HEK293 (cell line): ENCODE data around the gene HOXC11.

Experiments
- GLI2 ChIP-seq: fragments of 450-650 bp; formaldehyde crosslinking; IDR thresholded peaks from 2 replicates; pipeline ENCODE4; 2017; ENCODE audit warnings: missing biosample characterization, missing genetic modification characterization, low read depth, borderline replicate concordance
- KLF8 ChIP-seq: fragments of 450-650 bp; formaldehyde crosslinking; IDR thresholded peaks from 2 replicates; pipeline ENCODE4 v1.5.1; 2016; ENCODE audit warnings: missing biosample characterization, missing genetic modification characterization
- RBAK ChIP-seq: fragments of 450-650 bp; formaldehyde crosslinking; IDR thresholded peaks from 2 replicates; pipeline ENCODE4 v1.5.1; 2016; ENCODE audit warnings: missing biosample characterization, missing genetic modification characterization
- ZBTB21 ChIP-seq: fragments of 450-650 bp; formaldehyde crosslinking; IDR thresholded peaks from 2 replicates; pipeline ENCODE4 v1.5.1; 2017; ENCODE audit warnings: missing biosample characterization, missing genetic modification characterization
- ZBTB7A ChIP-seq: fragments of 450-650 bp; formaldehyde crosslinking; IDR thresholded peaks from 2 replicates; pipeline ENCODE4 v1.5.1; 2016; ENCODE audit warnings: low read depth, missing biosample characterization, missing genetic modification characterization
- ZNF2 ChIP-seq: fragments of 450-650 bp; formaldehyde crosslinking; IDR thresholded peaks from 2 replicates; pipeline ENCODE4 v1.5.1; 2016; ENCODE audit warnings: missing biosample characterization, missing genetic modification characterization
- ZNF221 ChIP-seq: fragments of 450-650 bp; formaldehyde crosslinking; IDR thresholded peaks from 2 replicates; pipeline ENCODE4 v1.5.1; 2017; ENCODE audit warnings: missing biosample characterization, missing genetic modification characterization, borderline replicate concordance
- ZNF24 ChIP-seq: fragments of 450-650 bp; formaldehyde crosslinking; IDR thresholded peaks from 2 replicates; pipeline ENCODE4 v1.5.1; 2016; ENCODE audit warnings: missing biosample characterization, missing genetic modification characterization
- ZNF354C ChIP-seq: fragments of 450-650 bp; formaldehyde crosslinking; IDR thresholded peaks from 2 replicates; pipeline ENCODE4 v1.5.1; 2016; ENCODE audit warnings: missing biosample characterization, missing genetic modification characterization, low read depth, borderline replicate concordance
- ZNF423 ChIP-seq: fragments of 450-650 bp; formaldehyde crosslinking; IDR thresholded peaks from 2 replicates; pipeline ENCODE4 v1.5.1; 2016; ENCODE audit warnings: missing biosample characterization, missing genetic modification characterization
- ZNF596 ChIP-seq: fragments of 450-650 bp; IDR thresholded peaks from 2 replicates; pipeline ENCODE4 v1.5.0; 2018; ENCODE audit warnings: missing biosample characterization, mild to moderate bottlenecking, missing genetic modification characterization, moderate library complexity
- ZNF654 ChIP-seq: fragments of 450-650 bp; formaldehyde crosslinking; IDR thresholded peaks from 2 replicates; pipeline ENCODE4 v1.5.1; 2016; ENCODE audit warnings: low read depth, missing biosample characterization, missing genetic modification characterization
- ZNF701 ChIP-seq: fragments of 450-650 bp; formaldehyde crosslinking; IDR thresholded peaks from 2 replicates; pipeline ENCODE4 v1.5.1; 2016; ENCODE audit warnings: missing biosample characterization, missing genetic modification characterization
- ZNF791 ChIP-seq: fragments of 450-650 bp; formaldehyde crosslinking; IDR thresholded peaks from 2 replicates; pipeline ENCODE4 v1.5.1; 2016; ENCODE audit warnings: missing biosample characterization, missing genetic modification characterization
- ZNF843 ChIP-seq: fragments of 450-650 bp; formaldehyde crosslinking; IDR thresholded peaks from 2 replicates; pipeline ENCODE4 v1.5.1; 2016; ENCODE audit warnings: missing biosample characterization, missing genetic modification characterization
- TF ChIP-seq, protein P1 (sequence below): fragments of 450-650 bp; formaldehyde crosslinking; IDR thresholded peaks from 2 replicates; pipeline ENCODE4 v1.5.1; 2016; ENCODE audit warnings: missing biosample characterization, missing genetic modification characterization
- TF ChIP-seq, protein P2 (sequence below): fragments of 450-650 bp; formaldehyde crosslinking; IDR thresholded peaks from 2 replicates; pipeline ENCODE4 v1.5.1; 2017; ENCODE audit warnings: missing biosample characterization, missing genetic modification characterization
- TF ChIP-seq, protein P3 (sequence below): fragments of 450-650 bp; formaldehyde crosslinking; IDR thresholded peaks from 2 replicates; pipeline ENCODE4 v1.5.1; 2016; ENCODE audit warnings: missing biosample characterization, missing genetic modification characterization, borderline replicate concordance
- TF ChIP-seq, protein P4 (sequence below): fragments of 450-650 bp; formaldehyde crosslinking; IDR thresholded peaks from 2 replicates; pipeline ENCODE4 v1.5.1; 2017; ENCODE audit warnings: missing biosample characterization, missing genetic modification characterization
- TF ChIP-seq, protein P5 (sequence below): fragments of 450-650 bp; formaldehyde crosslinking; IDR thresholded peaks from 2 replicates; pipeline ENCODE4 v1.5.1; 2017; ENCODE audit warnings: missing biosample characterization, missing genetic modification characterization
- TF ChIP-seq, protein P6 (sequence below): fragments of 450-650 bp; formaldehyde crosslinking; IDR thresholded peaks from 2 replicates; pipeline ENCODE4 v1.5.1; 2017; ENCODE audit warnings: missing biosample characterization, mild to moderate bottlenecking, missing genetic modification characterization, moderate library complexity
- TF ChIP-seq, protein P7 (sequence below): fragments of 450-650 bp; formaldehyde crosslinking; IDR thresholded peaks from 2 replicates; pipeline ENCODE4; 2016; ENCODE audit warnings: missing biosample characterization, missing genetic modification characterization

Gene HOXC11

DNA sequence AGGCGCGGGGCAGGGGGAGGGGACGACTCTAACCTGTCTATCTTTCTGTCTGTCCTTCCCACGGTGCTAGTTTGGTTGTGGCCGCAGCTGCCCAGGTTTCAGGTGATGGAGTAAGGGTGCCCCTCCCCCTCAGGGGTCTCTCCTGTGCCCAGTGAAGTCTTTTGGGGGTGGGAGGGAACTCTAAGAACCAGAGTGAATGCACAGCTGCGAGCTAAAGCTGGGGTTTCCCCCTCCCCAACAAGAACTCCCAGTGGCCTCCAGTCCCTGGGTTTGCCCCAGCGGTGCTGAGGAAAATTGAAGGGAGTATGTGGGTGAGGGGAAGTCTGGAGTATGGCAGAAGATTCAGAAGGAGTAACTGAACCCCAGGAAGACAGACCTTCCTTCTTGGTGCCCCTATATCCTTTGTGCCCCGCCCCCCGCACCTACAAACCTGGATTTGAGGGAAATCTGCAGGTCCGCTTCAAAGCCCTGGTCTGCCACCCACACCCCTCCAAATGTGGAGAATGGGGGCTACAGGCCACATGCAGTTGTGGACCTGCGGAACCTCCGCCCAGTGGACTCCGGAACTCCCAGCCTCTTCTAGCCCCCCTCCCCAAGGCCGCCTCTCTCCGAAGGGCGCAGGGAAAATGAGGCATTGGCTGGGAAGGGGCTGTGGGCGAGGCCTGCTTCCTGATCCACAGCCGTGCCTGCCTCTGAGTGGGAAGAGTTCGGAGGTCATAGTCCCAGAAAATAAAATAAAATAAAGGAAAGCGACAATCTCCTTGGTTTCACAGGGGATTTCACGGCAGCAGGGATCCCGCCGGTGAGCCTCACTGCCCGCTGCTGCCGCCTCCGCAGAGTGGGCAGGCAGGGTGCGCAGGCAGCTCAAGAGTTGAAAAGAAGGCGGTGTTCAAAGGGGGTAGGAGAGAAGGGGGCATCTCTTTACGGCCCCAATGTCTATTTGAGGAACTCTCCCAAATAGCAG is 23.6 kb downstream of the HOXC11 start (continued):
- TF ChIP-seq RBAK (tag by site-specific recombination): no peak
- TF ChIP-seq ZNF654: no peak
- no peak for TF ChIP-seq ZNF843 (tag by site-specific recombination)
- TF ChIP-seq ZNF423 (tag by site-specific recombination): no peak
- TF ChIP-seq ZBTB21 (tag by site-specific recombination): no peak
- no peak for TF ChIP-seq ZNF221 (tag by site-specific recombination)
- TF ChIP-seq ZNF701 (tag by site-specific recombination): no peak
- TF ChIP-seq, protein P1, sequence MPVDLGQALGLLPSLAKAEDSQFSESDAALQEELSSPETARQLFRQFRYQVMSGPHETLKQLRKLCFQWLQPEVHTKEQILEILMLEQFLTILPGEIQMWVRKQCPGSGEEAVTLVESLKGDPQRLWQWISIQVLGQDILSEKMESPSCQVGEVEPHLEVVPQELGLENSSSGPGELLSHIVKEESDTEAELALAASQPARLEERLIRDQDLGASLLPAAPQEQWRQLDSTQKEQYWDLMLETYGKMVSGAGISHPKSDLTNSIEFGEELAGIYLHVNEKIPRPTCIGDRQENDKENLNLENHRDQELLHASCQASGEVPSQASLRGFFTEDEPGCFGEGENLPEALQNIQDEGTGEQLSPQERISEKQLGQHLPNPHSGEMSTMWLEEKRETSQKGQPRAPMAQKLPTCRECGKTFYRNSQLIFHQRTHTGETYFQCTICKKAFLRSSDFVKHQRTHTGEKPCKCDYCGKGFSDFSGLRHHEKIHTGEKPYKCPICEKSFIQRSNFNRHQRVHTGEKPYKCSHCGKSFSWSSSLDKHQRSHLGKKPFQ (tag by site-specific recombination): no peak
- TF ChIP-seq, protein P2, sequence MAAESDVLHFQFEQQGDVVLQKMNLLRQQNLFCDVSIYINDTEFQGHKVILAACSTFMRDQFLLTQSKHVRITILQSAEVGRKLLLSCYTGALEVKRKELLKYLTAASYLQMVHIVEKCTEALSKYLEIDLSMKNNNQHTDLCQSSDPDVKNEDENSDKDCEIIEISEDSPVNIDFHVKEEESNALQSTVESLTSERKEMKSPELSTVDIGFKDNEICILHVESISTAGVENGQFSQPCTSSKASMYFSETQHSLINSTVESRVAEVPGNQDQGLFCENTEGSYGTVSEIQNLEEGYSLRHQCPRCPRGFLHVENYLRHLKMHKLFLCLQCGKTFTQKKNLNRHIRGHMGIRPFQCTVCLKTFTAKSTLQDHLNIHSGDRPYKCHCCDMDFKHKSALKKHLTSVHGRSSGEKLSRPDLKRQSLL (tag by site-specific recombination): 0 out of 2 replicates have a peak, but pooled peaks have one; percentile 22
- no peak for TF ChIP-seq ZNF596 (tag by site-specific recombination)
- no peak for TF ChIP-seq ZNF24 (tag by site-specific recombination)
- TF ChIP-seq KLF8 (tag by site-specific recombination): no peak
- TF ChIP-seq, protein P3, sequence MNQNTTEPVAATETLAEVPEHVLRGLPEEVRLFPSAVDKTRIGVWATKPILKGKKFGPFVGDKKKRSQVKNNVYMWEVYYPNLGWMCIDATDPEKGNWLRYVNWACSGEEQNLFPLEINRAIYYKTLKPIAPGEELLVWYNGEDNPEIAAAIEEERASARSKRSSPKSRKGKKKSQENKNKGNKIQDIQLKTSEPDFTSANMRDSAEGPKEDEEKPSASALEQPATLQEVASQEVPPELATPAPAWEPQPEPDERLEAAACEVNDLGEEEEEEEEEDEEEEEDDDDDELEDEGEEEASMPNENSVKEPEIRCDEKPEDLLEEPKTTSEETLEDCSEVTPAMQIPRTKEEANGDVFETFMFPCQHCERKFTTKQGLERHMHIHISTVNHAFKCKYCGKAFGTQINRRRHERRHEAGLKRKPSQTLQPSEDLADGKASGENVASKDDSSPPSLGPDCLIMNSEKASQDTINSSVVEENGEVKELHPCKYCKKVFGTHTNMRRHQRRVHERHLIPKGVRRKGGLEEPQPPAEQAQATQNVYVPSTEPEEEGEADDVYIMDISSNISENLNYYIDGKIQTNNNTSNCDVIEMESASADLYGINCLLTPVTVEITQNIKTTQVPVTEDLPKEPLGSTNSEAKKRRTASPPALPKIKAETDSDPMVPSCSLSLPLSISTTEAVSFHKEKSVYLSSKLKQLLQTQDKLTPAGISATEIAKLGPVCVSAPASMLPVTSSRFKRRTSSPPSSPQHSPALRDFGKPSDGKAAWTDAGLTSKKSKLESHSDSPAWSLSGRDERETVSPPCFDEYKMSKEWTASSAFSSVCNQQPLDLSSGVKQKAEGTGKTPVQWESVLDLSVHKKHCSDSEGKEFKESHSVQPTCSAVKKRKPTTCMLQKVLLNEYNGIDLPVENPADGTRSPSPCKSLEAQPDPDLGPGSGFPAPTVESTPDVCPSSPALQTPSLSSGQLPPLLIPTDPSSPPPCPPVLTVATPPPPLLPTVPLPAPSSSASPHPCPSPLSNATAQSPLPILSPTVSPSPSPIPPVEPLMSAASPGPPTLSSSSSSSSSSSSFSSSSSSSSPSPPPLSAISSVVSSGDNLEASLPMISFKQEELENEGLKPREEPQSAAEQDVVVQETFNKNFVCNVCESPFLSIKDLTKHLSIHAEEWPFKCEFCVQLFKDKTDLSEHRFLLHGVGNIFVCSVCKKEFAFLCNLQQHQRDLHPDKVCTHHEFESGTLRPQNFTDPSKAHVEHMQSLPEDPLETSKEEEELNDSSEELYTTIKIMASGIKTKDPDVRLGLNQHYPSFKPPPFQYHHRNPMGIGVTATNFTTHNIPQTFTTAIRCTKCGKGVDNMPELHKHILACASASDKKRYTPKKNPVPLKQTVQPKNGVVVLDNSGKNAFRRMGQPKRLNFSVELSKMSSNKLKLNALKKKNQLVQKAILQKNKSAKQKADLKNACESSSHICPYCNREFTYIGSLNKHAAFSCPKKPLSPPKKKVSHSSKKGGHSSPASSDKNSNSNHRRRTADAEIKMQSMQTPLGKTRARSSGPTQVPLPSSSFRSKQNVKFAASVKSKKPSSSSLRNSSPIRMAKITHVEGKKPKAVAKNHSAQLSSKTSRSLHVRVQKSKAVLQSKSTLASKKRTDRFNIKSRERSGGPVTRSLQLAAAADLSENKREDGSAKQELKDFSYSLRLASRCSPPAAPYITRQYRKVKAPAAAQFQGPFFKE: no peak
- no peak for TF ChIP-seq ZBTB7A (tag by site-specific recombination)
- TF ChIP-seq, protein P4, sequence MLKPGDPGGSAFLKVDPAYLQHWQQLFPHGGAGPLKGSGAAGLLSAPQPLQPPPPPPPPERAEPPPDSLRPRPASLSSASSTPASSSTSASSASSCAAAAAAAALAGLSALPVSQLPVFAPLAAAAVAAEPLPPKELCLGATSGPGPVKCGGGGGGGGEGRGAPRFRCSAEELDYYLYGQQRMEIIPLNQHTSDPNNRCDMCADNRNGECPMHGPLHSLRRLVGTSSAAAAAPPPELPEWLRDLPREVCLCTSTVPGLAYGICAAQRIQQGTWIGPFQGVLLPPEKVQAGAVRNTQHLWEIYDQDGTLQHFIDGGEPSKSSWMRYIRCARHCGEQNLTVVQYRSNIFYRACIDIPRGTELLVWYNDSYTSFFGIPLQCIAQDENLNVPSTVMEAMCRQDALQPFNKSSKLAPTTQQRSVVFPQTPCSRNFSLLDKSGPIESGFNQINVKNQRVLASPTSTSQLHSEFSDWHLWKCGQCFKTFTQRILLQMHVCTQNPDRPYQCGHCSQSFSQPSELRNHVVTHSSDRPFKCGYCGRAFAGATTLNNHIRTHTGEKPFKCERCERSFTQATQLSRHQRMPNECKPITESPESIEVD (tag by site-specific recombination): no peak
- no peak for TF ChIP-seq ZNF791 (tag by site-specific recombination)
- TF ChIP-seq, protein P5, sequence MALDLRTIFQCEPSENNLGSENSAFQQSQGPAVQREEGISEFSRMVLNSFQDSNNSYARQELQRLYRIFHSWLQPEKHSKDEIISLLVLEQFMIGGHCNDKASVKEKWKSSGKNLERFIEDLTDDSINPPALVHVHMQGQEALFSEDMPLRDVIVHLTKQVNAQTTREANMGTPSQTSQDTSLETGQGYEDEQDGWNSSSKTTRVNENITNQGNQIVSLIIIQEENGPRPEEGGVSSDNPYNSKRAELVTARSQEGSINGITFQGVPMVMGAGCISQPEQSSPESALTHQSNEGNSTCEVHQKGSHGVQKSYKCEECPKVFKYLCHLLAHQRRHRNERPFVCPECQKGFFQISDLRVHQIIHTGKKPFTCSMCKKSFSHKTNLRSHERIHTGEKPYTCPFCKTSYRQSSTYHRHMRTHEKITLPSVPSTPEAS (tag by site-specific recombination): no peak
- TF ChIP-seq GLI2: no peak
- TF ChIP-seq, protein P6, sequence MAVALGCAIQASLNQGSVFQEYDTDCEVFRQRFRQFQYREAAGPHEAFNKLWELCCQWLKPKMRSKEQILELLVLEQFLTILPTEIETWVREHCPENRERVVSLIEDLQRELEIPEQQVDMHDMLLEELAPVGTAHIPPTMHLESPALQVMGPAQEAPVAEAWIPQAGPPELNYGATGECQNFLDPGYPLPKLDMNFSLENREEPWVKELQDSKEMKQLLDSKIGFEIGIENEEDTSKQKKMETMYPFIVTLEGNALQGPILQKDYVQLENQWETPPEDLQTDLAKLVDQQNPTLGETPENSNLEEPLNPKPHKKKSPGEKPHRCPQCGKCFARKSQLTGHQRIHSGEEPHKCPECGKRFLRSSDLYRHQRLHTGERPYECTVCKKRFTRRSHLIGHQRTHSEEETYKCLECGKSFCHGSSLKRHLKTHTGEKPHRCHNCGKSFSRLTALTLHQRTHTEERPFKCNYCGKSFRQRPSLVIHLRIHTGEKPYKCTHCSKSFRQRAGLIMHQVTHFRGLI (tag by site-specific recombination): no peak
- no peak for TF ChIP-seq ZNF2 (tag by site-specific recombination)
- no peak for TF ChIP-seq ZNF354C (tag by site-specific recombination)
- TF ChIP-seq, protein P7, sequence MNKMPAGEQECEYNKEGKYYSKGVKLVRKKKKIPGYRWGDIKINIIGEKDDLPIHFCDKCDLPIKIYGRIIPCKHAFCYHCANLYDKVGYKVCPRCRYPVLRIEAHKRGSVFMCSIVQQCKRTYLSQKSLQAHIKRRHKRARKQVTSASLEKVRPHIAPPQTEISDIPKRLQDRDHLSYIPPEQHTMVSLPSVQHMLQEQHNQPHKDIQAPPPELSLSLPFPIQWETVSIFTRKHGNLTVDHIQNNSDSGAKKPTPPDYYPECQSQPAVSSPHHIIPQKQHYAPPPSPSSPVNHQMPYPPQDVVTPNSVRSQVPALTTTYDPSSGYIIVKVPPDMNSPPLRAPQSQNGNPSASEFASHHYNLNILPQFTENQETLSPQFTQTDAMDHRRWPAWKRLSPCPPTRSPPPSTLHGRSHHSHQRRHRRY (tag by site-specific recombination): no peak
